GM18498 (cell line): ENCODE results near the gene SERGEF.

Experiments used
- ATAC-seq: cut with Tn5 transposase; IDR thresholded peaks from one replicate; pipeline ENCODE4 v1.9.1; 2021; ENCODE audit warnings: mild to moderate bottlenecking, moderate library complexity; ENCODE audit not compliant: unreplicated experiment

The SERGEF gene

GRCh38 chr11:17821648-17822400 lies 191.0 kb downstream of the SERGEF start:
- ATAC-seq = no peak

- ATAC-seq = no peak
Measured at GRCh38 chr11:17816232-17816931, 196.5 kb downstream of the SERGEF start.

GRCh38 chr11:17814546-17814945 lies 198.3 kb downstream of the SERGEF start:
- no peak for ATAC-seq

GRCh38 chr11:17813391-17814059 lies 199.3 kb downstream of the SERGEF start:
- no peak for ATAC-seq

- ATAC-seq = no peak
Measured at GRCh38 chr11:17812865-17813187, 200.0 kb downstream of the SERGEF start.

- no peak for ATAC-seq
Measured at GRCh38 chr11:17812091-17812864, 200.6 kb downstream of the SERGEF start.

- ATAC-seq = no peak
Measured at GRCh38 chr11:17811352-17811751, 201.5 kb downstream of the SERGEF start.

GRCh38 chr11:17810746-17811145 lies 202.1 kb downstream of the SERGEF start:
- ATAC-seq = no peak

GRCh38 chr11:17810041-17810440 lies 202.8 kb downstream of the SERGEF start:
- ATAC-seq = no peak

GRCh38 chr11:17807034-17807433 lies 205.8 kb downstream of the SERGEF start:
- ATAC-seq = no peak

- ATAC-seq = no peak
Measured at GRCh38 chr11:17805873-17806272, 207.0 kb downstream of the SERGEF start.

GRCh38 chr11:17805043-17805442 lies 207.8 kb downstream of the SERGEF start:
- no peak for ATAC-seq

- no peak for ATAC-seq
Measured at GRCh38 chr11:17803754-17804334, 209.0 kb downstream of the SERGEF start.

- no peak for ATAC-seq
Measured at GRCh38 chr11:17802491-17802890, 210.4 kb downstream of the SERGEF start.

- ATAC-seq = no peak
Measured at GRCh38 chr11:17801166-17801565, 211.7 kb downstream of the SERGEF start.

GRCh38 chr11:17799147-17799546 lies 213.7 kb downstream of the SERGEF start:
- no peak for ATAC-seq

GRCh38 chr11:17798716-17799115 lies 214.1 kb downstream of the SERGEF start:
- ATAC-seq = no peak

- no peak for ATAC-seq
Measured at GRCh38 chr11:17798253-17798652, 214.6 kb downstream of the SERGEF start.

- no peak for ATAC-seq
Measured at GRCh38 chr11:17796154-17796553, 216.7 kb downstream of the SERGEF start.

- ATAC-seq = no peak
Measured at GRCh38 chr11:17794981-17795380, 217.9 kb downstream of the SERGEF start.

- no peak for ATAC-seq
Measured at GRCh38 chr11:17793642-17794170, 219.1 kb downstream of the SERGEF start.
